ENCODE results near the gene ARHGEF17.

ARHGEF17 gene

DNA sequence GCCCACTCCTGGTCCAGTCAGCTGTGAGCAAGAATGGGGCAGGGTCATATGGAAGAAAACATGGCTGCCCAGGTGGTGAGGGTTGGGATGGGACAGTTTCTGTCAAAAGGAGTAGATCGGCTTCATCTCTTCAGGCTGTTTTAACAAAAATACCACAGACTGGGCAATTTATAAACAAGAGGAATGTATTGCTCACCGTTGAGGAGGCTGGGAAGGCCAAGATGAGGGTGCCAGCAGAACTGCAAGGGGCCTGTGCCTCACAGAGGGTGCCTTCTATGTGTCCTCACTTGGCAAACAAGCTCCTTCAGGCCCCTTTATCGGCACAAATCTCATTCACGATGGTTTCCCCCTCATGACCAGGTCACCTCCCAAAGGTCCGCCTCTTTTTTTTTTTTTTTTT is 50.0 kb downstream of the ARHGEF17 start:
- peak; percentile 38 for DNase-seq (ENCODE audit: low read depth)

DNA sequence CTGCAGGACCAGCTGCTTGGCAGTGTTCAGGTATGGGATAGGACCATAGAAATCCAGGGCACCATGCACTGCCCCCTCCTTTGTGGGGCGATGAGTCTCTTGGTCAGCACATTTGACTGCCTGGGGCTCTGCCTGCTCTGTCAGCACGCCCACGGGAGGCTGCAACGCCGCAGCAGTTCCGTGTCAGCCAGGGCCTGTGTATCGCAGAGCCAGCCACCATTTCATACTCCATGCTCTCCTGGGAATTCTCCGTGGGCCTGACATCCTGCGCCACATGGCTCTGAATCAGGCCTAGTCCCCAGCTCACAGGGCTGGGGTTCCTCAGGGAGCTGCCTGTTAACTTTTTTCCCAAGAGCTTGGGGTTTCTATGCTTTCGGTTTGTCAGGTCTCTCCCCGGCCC is 51.3 kb downstream of the ARHGEF17 start:
- no peak for DNase-seq (ENCODE audit: low read depth)

DNA sequence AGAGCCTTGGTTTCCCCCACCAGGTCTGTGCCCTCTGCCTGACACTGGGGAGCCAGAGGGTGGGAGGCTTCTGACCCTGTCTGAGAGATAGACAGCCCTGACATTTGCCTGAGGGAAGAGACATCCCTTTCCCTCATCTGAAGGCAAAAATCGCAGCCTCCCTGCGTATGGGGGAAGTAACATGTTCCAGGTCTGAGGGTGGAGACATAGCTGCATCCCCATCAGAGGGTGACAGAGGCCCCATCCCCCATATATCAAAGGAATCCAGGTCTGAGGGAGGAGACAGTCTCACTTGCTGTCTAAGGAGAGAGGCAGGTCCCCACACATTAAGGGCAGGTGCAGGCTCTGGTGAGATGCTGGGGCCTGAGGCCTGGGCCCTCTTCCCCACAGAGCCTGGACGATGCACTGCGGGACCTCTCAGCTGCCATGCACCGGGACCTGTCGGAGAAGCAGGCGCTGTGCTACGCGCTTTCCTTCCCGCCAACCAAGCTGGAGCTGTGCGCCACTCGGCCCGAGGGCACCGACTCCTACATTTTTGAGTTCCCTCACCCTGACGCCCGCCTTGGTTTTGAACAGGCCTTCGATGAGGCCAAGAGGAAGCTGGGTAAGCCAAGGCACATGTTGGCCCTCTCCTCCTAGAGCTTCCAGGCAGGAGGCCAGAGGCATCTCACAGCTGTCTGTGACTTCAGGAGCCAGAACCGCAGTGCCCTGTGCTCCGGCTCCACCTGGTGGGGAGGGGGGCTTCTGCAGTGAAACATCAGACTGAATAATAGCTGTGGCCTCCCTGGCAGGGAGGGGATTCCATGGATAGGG is 52.1 kb downstream of the ARHGEF17 start:
- peak; percentile 51 for DNase-seq (ENCODE audit: low read depth)

DNA sequence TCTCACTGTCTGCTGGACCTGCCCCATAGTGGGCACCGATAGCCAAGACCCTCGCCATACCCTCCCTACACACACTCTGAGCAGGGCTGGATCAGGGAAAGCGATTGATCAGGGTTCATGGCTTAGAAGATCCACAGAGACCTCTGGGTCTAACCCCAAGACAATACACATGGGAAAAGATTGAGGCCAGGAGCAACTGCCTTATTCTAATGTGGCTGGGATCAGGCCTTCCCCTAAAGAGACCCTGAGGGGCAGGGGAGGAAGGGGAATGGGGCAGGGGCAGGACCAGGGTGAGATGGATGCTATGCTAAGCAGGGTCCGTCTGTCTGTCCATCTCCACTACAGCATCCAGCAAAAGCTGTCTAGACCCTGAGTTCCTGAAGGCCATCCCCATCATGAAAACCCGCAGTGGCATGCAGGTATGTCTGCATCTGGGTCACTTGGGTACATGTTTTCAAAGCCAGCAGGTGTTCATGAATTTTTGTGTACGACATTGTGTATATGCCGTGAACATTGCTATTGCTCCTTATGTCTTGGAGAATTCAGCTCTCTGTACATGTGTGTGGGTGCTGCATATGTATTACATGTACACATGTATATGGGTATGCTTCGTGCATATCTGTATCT is 52.8 kb downstream of the ARHGEF17 start:
- no peak for DNase-seq (ENCODE audit: low read depth)

DNA sequence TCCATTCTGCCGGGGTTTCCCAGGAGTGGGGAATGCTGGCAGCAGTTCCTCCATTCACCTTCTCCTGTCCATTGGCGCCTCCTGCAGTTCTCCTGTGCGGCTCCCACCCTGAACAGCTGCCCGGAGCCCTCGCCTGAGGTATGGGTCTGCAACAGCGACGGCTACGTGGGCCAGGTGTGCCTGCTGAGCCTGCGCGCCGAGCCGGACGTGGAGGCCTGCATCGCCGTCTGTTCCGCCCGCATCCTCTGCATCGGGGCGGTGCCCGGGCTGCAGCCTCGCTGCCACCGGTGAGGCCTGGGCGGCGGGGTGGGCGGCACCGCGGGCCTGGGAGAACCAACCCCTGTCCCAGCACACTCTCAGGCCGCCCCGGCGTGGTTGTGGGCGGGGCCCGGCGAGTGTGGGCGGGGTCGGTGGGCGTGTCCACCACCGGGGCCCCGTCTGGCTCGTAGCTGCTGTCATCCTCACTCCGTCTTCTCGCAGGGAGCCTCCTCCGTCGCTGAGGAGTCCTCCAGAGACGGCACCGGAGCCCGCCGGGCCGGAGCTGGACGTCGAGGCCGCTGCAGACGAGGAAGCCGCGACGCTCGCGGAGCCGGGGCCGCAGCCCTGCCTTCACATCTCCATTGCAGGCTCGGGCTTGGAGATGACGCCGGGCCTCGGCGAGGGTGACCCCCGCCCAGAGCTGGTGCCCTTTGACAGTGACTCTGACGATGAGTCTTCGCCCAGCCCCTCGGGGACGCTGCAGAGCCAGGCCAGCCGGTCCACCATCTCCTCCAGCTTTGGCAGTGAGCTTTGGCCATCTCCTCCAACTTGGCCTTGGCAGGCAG is 54.1 kb downstream of the ARHGEF17 start:
- DNase-seq (ENCODE audit: low read depth) = no peak

DNA sequence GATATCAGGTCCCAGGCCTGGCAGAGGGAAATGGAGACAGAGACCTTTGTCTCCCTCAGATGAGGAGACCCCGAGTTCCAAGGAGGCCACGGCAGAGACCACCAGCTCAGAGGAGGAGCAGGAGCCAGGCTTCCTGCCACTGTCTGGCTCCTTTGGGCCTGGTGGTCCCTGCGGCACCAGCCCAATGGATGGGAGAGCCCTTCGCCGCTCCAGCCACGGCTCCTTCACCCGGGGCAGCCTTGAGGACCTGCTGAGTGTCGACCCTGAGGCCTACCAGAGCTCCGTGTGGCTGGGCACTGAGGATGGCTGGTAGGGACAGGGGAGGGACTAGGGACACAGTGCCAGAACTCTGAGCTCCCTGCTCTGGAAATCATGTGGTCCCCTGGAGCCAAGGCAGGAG is 55.1 kb downstream of the ARHGEF17 start:
- DNase-seq (ENCODE audit: low read depth) = no peak

DNA sequence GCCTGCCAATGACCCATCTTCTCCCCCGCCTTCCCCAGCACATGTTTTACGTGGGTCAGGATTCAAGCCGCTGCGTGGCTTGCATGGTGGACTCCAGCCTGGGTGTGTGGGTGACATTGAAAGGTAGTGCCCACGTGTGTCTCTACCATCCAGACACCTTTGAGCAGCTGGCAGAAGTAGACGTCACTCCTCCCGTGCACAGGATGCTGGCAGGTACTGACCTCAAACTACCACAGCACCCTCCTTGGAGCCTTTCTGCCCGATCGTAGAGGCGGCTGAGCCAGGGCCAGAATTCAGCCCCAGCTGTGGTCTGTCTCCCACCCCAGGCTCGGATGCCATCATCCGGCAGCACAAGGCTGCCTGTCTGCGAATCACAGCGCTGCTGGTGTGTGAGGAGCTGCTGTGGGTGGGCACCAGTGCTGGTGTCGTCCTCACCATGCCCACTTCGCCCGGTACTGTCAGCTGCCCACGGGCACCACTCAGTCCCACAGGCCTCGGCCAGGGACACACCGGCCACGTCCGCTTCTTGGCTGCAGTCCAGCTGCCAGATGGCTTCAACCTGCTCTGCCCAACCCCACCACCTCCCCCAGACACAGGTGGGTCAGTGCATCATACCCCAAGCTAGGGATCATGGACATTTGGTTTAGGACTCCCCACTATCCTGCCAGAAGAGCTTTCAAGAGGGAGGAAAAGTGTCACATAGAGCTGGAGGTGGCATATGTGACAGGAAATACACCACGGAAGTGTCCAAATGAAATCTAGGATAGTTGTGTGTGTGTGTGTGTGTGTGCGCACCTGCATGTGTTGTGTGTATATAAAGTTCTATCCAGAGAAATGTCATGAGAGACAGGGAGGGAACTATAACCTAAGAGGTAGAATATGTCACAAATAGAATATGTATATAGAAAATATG is 57.5 kb downstream of the ARHGEF17 start:
- no peak for DNase-seq (ENCODE audit: low read depth)

DNA sequence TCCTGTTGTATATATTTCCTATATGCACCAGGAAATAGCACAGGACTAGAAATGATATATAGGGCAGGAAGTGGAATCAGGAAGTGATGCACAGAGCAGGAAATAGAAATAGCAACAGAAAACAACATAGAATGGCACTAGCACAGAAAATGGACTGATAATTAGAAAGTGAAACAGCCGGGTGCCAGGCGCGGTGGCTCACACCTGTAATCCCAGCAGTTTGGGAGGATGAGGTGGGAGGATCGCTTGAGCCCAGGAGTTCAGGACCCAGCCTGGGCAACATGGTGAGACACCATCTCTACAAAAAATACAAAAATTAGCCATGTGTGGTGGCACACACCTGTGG is 58.2 kb downstream of the ARHGEF17 start:
- DNase-seq (ENCODE audit: low read depth) = no peak

DNA sequence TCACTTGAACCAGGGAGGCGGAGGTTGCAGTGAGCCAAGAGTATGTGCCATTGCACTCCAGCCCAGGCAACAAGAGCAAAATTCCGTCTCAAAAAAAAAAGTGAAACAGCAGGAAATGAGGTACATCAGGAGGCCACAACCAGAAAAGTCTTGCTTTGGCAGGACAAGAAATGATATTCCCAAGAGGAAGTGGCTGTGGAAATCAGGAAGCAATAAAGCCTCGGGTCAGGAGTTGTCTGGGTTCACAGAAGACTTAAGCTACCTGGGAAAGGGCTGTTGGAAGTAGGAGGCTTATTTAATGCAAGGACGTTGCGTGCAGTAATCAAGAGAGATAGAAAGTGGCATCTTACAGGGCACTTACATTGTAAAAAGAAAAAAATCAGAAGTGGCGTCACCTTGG is 58.9 kb downstream of the ARHGEF17 start:
- DNase-seq (ENCODE audit: low read depth) = no peak

DNA sequence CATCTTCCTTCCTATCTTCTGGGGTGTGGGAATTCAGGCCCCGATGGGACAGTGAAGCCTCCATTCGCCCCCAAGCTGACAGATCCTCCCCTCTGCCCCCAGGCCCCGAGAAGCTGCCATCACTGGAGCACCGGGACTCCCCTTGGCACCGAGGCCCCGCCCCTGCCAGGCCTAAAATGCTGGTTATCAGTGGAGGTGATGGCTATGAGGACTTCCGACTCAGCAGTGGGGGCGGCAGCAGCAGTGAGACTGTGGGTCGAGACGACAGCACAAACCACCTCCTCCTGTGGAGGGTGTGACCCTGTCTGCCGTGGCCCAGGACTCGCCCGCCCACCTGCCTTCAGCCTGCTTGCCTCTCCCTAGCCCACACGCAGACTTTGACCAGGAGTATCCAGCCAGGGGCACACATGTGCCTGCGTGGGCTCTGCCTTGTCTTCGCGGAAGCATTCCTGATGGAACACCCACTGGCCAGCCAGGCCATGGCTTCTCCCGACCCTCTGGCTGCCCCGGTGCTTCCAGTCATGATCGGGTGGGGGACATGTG is 59.5 kb downstream of the ARHGEF17 start:
- no peak for DNase-seq (ENCODE audit: low read depth)

DNA sequence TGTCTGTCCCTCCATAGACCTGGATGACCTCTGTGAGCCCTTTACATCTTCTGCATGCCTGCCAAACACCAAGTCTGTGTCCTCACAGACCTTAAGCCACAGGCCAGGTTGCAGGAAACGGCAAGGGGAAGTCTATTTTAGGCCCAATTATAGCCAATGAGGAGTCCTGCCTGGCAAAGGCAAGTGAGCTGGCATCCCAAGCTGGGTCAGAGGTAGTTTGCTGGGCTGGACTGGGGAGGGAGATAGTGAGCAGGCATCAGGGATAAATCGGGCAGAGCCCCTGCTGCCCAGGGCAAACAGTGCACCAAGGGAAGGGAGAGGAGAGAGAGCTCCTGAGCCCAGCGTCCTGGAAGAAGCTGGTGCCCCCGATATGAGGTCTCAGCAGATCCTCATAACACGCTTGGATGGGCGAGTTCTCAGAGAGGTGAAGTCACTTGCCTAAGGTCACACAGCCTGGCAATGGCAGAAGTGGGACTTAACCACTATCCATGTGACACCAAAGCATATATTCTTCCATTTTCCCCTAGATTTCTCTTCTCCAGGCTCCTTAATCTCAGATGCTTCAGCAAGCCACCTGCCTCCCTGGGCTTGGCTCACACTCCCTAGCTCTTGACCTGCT is 64.4 kb downstream of the ARHGEF17 start:
- DNase-seq (ENCODE audit: low read depth) = peak; percentile 16

DNA sequence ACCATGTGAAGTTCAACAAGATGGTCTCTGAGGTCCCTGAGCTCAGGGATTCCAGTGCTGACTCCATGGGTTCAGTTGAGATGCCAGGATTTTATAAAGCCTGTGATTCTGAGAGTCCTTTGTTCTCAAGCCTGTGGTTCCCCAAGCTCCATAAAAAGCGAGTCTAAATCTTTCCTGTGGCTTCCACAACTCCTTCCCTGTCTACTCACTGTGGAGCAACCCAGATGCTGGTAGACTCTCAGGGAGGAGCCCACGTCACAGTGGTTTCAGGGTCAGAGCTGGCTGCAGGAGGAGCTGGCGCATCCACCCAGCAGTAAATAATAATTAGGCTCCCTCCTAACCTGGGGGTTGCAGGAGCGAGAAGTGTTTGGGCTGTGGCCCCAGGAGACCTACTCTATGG is 66.1 kb downstream of the ARHGEF17 start:
- DNase-seq (ENCODE audit: low read depth) = no peak

DNA sequence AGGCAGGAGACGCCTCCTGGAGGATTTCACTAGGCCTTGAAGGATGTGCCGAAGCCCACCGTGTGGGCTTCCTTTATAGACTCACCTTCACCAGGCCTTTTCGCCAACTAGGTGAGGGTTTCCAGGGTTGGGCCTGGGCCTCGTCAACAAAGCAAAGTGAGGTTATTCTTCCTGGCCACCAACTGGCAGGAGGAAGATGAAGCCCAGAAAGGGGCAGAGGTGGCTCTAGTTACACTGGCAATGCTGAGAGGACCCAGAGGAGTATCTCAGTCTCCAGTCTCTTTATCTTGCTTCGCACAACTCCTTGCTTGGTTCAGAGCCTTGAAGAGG is 67.7 kb downstream of the ARHGEF17 start:
- DNase-seq (ENCODE audit: low read depth) = no peak

DNA sequence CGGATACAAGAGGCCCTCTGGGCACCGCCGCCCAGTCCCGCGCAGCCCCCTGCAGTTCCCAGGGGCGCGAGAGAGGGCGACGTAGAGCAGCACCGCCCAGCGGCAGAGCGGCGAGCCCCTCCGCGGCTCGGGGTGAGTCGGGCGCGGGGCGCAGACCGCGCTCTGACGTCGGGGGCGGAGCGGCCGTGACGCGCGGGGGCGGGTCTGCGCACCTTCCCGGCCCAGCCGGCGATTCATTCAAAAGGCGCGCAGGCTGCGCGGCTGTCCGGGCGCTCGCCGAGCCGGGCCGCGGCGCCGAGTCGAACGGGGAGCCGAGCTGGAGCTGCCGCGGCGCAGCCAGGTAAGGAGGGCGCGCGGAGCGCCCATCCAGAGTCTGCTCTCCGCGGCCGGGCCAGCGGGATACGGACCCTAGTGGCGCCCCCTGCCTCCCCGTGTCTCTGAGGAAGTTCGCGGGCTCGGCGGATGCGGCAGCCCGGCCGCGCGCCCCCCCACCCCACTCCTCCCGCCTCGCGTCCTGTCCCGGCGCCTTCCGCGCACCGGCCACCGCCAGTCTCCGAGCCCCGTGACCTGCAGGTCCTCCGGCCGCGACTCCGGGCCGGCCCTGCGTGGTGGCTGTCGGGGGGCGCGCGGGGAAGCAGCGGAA is 68.2 kb downstream of the ARHGEF17 start, which contains the start of gene RELT:
Gene RELT (plus strand): TSS at position 240 of the 643 bp plus-strand sequence. CDS start 12,738 bp downstream, outside the sequence.
- DNase-seq (ENCODE audit: low read depth) = peak; percentile 89

DNA sequence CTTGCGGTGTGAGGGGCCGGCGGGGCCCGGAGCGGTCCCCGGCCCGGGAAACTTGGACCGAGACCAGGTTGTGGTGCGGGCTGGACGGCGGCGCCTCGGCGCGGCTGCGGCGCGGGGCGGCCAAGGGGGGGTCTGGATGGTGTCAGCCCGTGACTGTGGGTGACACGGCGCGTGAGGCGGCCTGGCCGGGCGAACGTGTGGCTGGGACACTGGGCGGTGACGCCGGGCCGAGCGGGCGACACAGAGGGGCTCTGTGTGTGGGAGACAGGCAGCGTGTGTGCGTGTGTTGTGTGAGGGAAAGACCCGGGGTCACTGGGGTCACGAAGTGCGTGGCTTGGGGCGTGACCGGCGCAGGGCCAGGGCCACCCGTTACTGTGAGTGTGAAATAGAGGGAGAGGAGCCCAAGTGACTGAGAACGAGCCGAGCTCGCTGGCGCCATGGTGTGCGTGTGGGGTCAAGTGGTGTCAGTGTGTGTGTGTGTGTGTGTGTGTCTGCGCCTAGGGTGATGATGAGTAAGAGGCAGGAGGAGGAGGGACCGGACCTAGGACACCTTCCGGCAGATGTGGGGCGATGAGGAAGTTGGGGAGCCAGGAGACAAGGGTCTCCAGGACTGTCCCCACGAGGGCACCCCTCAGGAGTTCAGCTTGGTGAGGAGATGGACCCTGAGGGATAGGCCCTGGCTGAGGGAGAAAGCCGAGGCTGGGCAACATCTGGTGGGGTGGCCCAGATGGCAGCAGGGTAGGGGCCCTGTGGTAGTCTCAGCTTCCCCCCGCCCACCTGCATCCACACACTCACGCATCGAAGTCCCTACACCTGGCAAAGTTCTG is 68.9 kb downstream of the ARHGEF17 start:
- DNase-seq (ENCODE audit: low read depth) = peak; percentile 79

DNA sequence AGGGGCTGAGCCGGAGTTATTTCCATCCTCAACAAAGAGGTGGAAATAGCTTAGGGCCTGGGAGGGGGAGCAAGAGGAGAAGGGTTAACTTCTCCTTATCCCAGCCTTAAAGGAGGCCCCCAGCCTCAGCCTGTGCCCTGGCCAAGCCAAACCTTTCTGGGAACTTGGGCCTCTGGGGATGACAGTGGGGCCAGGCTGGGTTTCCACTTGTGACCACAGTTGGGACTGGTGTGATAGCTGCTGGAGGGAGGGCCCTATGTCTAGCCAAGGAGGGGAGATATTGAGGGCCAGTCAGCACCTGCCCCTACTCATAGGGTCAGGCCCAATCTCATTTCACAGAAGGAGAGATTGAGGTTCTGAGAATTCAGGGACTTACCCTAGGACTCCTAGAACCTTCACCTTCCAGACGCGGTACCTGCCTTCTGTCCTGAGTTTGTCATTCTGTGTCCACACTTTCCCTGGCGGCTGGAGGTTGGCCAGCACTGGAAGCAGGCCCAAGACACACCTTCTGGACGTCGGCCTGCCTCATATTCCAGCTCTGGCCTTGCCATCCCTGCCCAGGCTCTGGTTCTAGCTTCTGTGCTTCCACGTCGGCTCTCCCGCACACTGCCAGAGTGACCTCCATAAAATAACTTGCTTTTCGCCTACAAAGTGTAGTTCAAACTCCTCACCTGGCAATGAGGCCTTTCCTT is 71.3 kb downstream of the ARHGEF17 start:
- no peak for DNase-seq (ENCODE audit: low read depth)

DNA sequence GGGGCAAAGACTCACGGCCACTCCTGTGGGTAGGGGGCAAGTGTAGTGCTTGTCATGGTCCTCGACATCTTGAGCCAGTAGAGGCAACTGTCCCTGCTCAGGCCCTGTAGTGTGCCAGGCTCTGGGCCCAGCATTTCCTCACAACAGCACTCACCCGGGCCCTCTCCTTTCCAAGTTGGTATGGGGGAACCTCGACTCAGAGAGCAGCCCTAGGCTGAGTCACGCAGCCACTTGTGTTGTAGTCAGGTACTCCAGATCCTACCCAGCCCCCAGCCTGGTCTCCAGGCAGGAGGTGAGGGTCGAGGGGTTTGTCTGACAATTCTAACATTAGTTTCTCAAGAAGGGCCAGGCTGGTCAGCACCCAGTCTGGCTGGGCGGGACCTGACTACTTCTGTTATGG is 72.3 kb downstream of the ARHGEF17 start:
- no peak for DNase-seq (ENCODE audit: low read depth)

DNA sequence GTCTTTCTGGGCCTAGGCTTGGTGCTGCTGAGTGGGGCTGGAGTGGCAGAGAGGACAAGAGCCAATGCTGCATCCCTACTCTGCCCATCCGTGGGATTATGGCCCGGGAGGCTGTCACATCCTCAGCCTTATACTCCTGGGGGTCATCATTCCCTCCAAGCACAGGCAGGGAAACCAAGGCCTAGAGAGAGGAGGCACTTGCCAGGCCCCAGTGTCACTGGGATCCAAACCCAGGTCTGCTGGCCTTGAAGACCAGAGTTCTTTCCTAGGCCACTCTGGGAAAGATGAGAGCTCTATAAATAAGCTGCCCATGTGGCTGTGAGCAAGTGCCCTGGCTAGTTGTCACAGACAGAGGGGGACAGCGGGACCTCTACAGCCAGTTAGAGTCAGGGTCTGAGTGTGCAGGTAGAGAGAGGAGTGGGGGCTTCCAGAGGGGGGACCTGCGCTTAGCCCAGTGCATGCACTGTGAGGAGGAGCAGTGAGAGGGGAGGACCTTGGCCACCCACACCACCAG is 72.9 kb downstream of the ARHGEF17 start:
- no peak for DNase-seq (ENCODE audit: low read depth)

DNA sequence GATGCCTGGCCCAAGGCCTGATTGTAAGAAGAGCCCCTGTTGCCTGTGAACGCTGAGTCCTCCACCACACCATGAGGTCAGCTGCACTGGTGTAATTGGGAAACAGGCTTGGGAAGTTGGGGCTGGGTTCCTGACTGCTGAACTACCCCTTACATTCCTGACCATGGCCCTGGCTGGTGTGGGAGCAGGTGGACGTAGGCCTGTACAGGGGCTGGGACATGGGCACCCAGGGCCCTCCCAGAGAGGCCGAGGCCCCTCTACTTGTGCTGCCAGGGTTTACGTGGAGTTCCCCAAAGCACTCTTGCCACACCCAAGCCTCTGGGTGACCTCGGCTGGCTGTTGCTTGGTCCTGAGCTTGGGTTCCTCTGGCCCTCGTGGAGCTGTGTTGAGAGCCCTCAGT is 73.5 kb downstream of the ARHGEF17 start:
- peak; percentile 24 for DNase-seq (ENCODE audit: low read depth)
